ENCODE results near the gene KRTAP10-9.
"Not testable (repeated sequence)": the region's sequence is repeated elsewhere in the genome, so short reads cannot be mapped to it uniquely, and the experiment has no call there.

KRTAP10-9 gene, protein sequence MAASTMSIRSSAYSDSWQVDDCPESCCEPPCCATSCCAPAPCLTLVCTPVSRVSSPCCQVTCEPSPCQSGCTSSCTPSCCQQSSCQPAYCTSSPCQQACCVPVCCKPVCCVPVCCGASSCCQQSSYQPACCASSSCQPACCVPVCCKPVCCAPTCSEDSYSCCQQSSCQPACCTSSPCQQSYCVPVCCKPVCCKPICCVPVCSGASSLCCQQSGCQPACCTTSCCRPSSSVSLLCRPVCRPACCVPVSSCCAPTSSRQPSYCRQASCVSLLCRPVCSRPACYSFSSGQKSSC

DNA sequence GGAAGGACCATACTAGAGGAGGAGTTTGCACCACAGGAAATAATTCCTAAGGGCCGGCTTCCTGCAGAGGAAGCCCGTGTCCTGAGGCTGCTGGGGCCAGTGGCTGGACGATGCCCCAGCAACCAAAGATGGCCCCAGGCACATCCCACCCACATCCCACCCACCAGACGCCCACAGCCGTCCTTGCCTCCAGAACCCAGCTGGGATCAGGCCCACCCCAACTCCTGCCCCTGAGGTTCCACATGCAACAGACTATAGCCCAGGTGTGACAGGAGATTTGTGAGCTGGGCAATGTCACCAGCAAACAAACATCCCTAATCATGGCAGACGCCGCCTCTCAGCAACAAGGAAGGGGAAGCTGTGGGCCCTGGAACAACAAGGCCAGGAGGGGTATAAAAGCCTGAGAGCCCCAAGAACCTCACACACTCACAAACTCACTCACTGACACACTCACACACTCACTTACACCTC lies at the start of gene KRTAP10-9:
Gene KRTAP10-9, plus strand, starts transcription at position 421 of the 471 bp plus-strand sequence. CDS start 79 bp downstream, outside the sequence.
- no peak for DNase-seq (ENCODE audit: low spot score)

DNA sequence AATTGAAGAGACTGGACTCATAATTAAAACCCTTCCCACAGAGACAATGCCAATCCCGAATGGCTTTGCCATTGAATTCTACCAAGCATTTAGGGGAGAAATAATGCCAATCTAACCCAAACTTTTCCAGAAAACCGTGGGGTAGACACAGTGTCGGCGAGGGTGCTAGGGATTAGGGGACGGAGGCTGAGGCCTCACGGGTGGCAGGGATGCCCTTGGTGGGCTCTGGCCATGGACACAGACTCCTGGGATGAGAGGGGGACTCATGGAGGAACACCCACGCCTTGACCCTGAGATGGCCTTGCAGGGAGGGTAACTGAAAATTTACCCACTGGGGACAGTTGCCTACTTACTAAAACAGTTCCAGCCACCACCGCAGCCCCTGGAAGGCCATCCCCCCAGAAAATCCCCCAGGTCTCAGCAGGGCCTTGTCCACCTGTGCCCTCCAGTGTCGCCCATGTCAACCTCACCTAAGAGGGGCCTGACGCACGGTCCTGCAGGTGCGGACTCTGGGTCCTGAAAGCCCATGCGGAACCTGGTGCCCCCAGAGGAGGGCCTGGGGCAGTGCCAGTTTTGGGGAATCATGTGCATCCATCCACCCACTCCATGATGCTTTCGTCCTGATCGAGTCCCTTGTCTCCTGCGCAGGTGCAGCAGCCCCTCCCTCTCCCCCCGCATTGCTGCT lies 48.4 kb upstream of the KRTAP10-9 start:
- no peak for DNase-seq (ENCODE audit: low spot score)

DNA sequence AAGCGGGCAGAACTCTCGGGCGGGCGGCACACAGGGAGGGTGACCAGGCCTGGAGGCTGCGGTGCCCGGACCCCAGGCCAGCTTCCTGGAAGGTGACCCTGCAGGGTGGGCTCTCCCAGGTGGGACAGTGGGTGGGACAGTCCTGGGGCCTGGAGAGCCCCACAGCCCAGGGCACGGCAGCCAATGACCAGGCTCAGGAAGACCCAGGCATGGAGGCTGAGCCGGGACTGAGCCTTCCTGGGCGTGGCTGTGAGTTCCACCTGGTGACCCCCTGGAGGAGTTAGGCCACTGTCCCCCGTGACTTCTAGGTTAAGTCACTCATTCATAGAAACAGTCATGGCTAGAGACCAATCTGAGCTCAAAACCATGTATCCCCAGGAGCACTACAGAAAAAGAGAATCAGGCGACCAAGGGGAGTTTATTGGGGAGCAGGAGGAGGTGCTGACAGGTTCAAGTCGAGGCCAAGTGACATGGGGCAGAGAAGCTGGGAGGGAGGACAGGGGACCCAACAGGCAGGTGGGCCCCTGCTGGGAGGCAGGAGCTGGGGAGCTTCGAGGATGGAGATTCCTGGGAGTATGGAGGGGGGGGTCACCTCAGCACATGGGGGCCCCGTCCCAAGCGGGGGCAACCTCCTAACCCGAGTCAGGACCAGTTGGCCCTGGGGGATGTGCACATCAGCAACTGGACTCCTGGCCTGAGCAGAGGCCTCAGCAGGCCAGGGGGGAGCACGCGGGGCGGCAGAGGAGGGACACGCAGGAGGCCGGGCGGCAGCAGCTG lies 47.6 kb upstream of the KRTAP10-9 start:
- DNase-seq (ENCODE audit: low spot score), result no peak

DNA sequence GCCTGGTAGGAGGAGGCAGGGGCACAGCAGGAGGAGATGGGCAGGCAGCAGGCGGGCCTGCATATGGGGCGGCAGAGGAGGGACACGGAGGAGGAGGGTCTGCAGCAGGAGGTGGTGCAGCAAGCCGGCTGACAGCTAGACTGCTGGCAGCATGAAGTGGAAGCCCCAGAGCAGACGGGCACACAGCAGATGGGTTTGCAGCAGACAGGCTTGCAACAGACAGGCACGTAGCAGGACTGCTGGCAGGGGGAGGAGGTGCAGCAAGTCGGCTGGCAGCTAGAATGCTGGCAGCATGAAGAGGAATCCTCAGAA lies 47.1 kb upstream of the KRTAP10-9 start:
- no peak for DNase-seq (ENCODE audit: low spot score)

DNA sequence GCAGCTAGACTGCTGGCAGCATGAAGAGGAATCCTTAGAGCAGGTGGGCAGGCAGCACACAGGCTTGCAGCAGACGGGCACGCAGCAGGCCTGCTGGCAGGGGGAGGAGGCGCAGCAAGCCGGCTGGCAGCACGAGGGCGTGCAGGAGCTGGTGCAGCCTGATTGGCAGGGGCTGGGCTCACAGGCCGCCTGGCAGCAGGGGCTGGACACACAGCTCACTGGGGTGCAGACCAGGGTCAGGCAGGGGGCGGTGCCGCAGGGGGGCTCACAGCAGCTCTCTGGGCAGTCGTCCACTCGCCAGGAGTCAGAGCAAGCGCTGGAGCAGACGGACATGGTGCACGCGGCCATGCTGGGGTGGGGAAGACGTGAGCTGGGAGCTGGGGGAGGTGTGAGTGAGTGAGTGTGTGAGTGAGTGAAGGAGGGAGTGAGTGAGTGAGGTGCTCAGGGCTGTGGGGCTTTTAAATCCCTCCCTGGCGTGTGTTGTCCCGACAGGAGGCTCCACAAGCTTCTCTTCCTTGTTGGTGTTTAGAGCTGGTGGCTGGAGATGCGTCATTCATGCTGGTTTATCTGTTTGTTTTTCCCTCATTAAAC lies 46.6 kb upstream of the KRTAP10-9 start, which contains the start of gene KRTAP10-5:
Gene KRTAP10-5, minus strand, starts transcription at position 374 of the 591 bp plus-strand sequence. Its CDS starts 26 bp downstream, at position 348.
- not testable (repeated sequence) for DNase-seq (ENCODE audit: low spot score)

DNA sequence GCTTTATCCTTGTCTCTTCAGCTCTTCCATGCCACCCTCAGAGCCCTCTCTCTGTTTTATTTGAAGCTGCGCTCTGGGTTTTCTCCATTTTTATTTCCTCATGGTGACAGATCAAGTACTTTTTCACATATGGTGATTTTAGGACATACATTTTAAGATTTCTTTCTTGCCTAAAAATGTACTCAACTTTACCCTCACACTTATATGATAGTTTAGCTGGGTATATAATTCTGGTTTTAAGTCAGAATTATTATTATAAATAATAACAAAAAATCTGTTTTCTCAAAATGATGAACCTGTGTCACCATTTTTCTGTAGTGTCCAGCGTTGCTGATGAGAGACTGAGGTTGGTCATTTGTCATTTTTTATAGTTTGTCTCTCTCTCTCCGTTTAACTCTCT lies 45.7 kb upstream of the KRTAP10-9 start:
- DNase-seq (ENCODE audit: low spot score), result no peak

DNA sequence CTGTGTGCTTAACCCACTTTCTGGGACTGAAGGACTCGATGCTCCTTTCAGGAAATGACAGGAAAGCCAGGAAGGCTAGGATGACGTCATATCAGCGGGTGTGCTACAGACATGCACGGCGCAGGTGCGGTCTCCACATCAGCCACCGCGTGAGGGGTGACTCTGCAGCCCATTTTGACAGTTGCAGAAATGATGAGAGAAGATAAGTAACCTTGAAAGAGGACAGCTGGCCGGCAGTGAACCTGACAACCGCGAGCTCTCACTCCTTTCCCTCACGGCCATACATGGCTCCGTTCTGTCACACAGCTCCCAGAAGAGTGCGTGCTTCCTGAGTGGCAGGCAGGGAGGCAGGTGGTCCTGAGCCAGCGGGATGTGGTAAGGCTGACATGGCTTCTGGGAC lies 44.8 kb upstream of the KRTAP10-9 start:
- DNase-seq (ENCODE audit: low spot score), result no peak

DNA sequence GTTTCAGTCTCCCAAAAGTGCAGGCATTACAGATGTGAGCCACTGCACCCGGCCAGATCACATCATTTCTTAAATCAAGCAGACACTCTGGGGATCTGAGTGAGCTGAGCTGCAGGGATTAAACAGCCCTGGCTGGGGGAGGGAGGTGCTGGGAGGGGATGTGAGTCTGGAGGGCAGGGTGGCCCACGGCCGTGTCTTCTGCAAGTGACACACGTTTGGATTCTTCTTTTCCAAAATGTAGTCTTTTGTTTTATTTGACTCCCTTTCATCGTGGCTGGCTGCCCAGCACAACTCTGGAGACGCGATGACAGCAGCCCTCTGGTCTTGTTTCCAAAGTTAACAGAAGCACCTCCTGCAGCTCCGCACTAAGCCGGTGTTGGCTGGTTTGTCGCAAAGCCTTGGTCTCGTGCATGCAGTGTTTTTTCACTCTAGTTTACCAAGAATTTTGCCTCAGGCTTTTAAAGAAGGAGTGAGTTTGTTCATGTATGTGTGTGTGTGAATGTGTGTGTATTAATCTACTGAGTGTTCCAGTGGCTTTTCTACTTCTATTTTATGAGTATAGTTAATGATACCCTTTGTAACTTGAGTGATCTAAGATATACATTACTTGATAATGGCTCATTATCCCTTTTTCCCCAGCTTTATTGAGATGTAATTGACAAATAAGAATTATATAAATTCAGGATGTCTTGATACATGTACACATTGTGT lies 43.6 kb upstream of the KRTAP10-9 start:
- no peak for DNase-seq (ENCODE audit: low spot score)

DNA sequence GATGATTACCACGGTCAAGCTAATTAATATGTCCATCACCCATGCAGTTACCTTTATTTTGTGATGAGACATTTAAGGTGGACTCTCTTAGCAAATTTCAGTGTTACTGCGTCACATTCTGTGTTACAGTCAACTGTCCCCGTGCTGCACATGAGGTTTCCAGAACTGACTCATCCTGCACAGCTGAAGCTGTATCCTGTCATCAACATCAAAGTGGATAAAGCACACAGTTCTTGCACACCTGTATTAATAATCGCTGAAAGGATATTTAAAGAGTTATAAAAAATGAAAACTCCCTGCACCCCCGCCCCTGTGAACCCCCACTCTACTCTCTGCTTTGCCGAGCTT lies 43.1 kb upstream of the KRTAP10-9 start:
- DNase-seq (ENCODE audit: low spot score), result no peak

DNA sequence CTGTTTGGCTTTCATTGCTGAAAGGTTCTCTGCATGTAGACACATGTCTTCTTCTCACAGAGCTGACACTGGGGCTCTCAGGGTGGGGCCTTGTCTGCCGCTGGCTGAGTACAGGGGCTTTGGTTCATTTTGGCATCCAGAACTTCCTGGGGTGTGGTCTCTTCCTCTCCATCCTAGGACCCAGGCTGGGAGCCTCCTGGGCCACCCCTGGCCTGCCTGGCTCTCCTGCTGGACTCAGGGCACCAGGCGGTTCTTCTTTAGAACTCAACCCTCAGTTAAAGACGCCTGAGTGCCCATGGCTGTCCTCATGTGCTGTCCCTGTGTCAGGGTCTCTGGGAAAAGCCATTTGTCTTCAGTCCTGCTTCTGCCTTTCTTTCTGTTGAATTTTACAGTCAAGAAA lies 41.0 kb upstream of the KRTAP10-9 start:
- DNase-seq (ENCODE audit: low spot score), result no peak

DNA sequence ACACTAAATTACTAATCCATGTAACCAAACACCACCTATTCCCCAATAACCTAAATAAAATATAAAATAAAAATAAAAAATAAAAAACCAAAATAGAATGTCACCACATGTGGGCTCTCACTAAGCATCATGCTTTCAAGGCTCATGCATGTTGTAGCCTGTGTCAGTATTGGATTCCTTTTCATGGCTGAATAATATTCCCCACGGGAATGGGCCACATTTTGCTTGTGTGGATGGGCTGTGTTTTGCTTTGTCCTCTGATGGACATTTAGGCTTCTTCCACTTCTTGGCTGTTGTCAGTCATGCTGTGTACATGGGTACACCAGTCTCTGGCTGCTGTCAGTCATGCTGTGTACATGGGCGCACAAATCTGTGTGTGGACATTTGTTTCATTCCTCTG lies 37.8 kb upstream of the KRTAP10-9 start:
- DNase-seq (ENCODE audit: low spot score), result no peak

DNA sequence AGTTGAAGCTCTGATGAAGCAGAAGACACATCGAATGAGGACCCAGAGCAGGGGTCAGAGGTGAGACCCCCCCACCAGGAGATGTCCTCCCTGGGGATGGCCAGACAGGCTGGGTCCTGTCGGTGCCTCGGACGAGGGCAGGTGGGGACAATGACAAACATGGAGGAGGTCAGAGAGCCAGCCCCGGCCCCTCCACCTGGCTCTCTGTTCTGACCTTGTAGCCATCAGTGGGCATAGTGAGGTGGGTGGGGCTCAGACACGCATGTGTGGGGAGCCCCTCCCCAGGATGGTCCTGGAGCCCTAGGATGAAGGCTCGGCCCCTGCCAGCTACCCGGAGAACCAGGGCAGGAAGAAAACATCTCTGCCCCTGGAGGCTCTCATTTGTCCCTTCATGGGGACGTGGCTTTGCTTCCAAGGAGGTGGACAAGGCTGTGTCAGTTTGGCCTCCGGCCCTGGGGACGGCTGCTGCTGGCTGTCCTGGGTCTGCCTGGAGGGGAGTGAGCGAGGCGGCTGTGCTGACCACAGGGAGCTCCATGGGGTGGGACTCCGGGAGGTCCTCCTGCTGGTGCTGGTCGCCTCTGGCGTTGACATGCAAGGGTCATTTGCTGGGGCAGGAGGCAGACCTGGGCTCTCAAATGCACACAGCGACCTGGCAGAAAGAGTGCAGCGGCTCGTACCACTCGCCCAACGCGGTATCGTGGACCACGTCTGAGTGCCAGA lies 37.1 kb upstream of the KRTAP10-9 start:
- DNase-seq (ENCODE audit: low spot score), result no peak

DNA sequence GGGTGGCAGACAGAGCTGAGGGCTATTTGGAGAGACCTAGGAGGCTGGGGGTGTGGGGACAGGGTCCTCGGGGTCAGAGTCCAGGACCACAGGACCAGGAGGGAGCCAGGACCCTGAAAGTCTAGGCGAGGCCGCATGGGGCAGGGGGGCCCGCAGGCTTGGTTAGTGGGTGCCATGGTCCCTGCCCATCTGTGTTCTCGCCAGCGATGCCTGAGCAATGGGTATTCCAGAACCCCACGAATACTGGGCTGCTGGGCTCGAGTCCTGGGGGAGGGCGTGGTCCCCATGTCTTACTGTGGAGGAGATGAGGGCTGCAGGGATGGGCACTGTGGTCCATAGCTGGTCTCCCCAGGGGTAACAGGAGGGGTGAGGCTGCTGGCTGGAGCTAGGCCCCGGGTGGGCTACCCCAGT lies 36.6 kb upstream of the KRTAP10-9 start:
- DNase-seq (ENCODE audit: low spot score), result no peak

DNA sequence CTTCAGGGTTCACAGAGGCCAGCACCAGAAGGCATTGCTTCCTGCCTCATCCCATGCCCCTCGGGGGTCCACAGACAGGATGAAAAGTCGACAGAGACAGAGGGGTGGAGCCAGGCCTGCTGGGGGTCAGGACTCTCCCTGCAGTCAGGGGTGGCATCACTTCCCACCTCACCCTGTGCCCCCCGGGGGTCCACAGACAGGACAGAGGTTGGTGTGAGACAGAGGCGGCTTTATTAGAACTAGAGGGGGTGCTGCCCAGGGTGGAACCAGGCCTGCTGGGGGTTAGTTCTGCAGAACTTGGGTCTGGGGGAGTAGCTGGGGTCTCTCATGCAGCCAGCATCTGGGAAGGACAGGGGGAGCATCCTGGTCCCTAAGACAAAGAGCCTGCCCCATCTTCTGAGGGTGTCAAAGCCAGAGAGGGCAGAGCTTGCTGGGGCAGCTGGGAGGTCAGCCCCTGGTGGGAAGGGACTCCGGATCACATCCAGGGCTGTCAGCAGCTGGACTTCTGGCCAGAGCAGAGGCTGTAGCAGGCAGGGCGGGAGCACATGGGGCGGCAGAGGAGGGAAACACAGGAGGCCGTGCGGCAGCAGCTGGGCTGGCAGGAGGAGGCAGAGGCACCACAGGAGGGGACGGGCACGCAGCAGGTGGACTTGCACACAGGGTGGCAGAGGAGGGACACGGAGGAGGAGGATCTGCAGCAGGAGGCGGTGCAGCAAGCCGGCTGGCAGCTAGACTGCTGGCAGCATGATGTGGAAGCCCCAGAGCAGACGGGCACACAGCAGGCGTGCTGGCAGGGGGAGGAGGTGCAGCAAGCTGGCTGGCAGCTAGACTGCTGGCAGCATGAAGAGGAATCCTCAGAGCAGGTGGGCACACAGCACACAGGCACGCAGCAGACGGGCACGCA lies 35.7 kb upstream of the KRTAP10-9 start:
- not testable (repeated sequence) for DNase-seq (ENCODE audit: low spot score)

DNA sequence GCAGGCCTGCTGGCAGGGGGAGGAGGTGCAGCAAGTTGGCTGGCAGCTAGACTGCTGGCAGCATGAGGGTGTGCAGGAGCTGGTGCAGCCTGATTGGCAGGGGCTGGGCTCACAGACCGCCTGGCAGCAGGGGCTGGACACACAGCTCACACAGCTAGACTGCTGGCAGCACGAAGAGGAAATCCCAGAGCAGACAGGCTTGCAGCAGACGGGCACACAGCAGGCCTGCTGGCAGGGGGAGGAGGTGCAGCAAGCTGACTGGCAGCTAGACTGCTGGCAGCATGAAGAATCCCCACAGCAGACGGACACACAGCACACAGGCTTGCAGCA lies 35.1 kb upstream of the KRTAP10-9 start:
- not testable (repeated sequence) for DNase-seq (ENCODE audit: low spot score)

DNA sequence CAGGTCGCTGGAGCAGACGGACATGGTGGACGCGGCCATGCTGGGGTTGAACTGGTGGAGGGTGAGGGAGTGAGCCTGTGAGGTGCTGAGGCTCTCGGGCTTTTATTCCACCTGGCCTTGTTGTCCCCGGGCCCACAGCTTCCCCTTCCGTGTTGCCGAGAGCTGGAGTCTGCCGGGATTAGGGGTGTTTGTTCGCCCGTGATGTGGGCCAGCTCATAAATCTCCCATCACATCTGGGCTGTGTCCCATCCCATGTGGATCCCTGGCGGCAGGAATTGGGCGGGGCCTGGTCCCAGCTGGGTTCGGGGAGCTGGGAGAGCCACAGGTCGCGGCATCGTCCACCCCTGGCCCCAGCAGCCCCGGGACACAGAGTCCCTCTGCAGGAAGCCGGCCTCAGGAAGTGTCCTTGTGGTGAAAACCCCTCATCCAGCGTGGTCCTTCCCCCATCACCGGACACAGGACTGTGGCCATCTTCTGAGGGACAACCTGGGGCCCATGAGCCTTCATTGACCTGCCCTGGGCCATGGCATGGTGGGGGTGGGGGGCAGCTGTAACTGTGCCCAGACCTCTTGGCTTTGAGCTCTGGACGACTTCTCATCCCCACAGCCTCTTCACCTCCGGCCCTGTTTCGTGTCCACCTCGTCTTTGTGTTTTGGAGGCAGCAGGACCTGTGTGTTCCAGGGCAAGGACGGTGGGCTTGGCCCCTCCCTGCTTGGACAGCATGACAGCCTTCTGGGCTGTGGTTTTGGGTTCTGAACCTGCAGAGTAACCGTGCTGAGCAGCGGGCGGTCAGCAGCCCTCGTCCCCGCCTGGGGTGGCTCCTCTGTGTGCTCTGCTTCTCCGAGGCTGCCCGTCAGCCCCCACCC lies 34.2 kb upstream of the KRTAP10-9 start, which contains the start of gene KRTAP10-6:
Gene KRTAP10-6, minus strand, starts transcription at position 60 of the 866 bp plus-strand sequence. Its CDS starts 21 bp downstream, at position 39.
- no peak for DNase-seq (ENCODE audit: low spot score)

DNA sequence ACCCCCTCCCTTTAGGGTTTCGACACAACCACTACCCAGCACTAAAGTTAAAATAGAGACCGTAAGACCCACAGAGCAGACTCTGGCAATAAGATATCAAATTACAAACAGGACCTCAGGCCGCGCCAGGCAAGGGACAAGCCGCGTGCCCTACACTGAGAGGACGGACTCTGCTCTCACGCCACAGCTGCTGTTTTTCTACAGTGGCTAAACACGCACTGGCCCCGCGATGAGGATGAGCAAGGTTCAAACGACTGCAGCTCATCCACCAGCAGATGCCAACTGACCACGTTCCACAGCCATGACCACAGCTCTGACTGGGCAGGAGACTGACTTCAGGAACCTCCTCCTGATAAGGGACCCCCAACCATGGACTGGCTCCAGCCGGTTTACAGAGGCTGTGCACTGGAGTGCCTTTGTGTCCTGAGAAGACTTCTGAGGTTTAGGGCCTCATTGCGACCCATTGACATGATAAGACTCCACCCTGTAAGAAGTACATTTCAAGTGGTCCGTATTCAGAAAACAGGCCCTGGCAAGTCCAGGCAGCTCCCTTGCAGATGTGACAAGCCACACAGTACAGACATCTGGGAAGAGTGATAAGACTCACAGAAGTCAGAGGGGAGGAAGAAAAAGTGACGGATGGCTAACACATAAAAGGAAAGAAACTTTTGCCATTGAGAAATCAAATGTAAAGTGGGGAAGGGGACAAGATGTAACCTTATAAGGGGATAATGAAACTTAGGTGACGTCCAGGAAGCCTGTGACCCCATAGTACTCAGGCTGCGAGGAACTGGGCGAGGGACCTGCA lies 33.1 kb upstream of the KRTAP10-9 start:
- no peak for DNase-seq (ENCODE audit: low spot score)

DNA sequence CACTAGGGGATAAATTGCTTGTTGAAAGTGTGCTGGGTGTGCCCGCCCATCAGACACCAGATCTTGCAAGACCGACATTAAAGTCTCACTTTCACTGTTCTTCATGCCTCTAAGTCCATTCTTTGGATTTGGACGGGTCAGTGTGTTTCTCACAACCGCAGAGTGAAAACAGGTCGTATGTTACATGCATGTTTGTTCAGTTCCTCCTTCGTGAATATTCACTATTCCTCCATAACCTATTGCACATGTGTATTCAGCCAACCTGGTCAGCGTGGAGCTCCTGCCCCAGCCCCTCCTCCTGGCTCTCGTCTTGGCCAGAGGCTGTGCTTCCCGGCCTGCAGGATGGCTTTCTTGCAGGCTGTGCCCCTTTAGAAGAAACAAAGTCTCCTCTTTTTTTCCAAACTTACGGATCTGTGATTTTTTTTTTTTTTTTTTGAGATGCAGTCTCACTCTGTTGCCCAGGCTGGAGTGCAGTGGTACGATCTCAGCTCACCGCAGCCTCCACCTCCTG lies 32.4 kb upstream of the KRTAP10-9 start:
- DNase-seq (ENCODE audit: low spot score), result no peak
